CD4-positive, alpha-beta T cell (primary cell): ENCODE data around the gene GCK. TPM values are rescaled to one million over a fixed set of nuclear protein-coding genes. Genes with fewer than 3 reads are reported as not detected.

Experiments
- ATAC-seq: fragments of 200-7000 bp; cut with Tn5 transposase; one replicate; pipeline ENCODE4 v1.10.0; 2022; ENCODE audit warnings: mild to moderate bottlenecking; ENCODE audit not compliant: poor library complexity
- CTCF ChIA-PET: fragments of 350-600 bp; sonication (Branson Sonifier 250); formaldehyde crosslinking; loops from one replicate; lab custom pipeline; 2021; ENCODE audit warnings: antibody characterized with exemption, inconsistent platforms; lab: Charles Lee
- POLR2A ChIA-PET: fragments of 350-600 bp; sonication (Branson Sonifier 250); formaldehyde crosslinking; loops from one replicate; lab custom pipeline; 2021; ENCODE audit warnings: antibody characterized with exemption, inconsistent platforms; lab: Charles Lee
- DNase-seq, 14 experiments: peaks; one replicate each; pipeline ENCODE4 v3.0.0-alpha.2; 2013 to 2020; ENCODE audit warnings: mixed read lengths in 2 of 14
- H3K27ac ChIP-seq, 2 donors: one replicate each; pipeline versions ENCODE4 v1.5.1 to v1.7.0; 2013; ENCODE audit warnings: low read length in 2 of 2, low read depth in 1 of 2, mild to moderate bottlenecking in 1 of 2
- H3K27me3 ChIP-seq, 2 experiments: 1 replicate in 1 of 2; 2 replicates in 1 of 2; pipeline versions ENCODE4 v1.6.1 to v1.7.0; 2013; ENCODE audit warnings: low read length in 2 of 2, control low read depth in 1 of 2, mild to moderate bottlenecking in 1 of 2, moderate library complexity in 1 of 2; ENCODE audit not compliant: insufficient read depth in 2 of 2, control insufficient read depth in 1 of 2
- H3K36me3 ChIP-seq: one replicate; pipeline ENCODE4 v1.6.1; 2013; ENCODE audit warnings: low read length, control low read depth; ENCODE audit not compliant: insufficient read depth
- H3K4me1 ChIP-seq: one replicate; pipeline ENCODE4 v1.6.1; 2013; ENCODE audit warnings: low read length, control low read depth; ENCODE audit not compliant: insufficient read depth
- H3K4me3 ChIP-seq: one replicate; pipeline ENCODE4 v1.5.1; 2013; ENCODE audit warnings: mild to moderate bottlenecking, low read length, moderate library complexity
- H3K9me3 ChIP-seq, 2 experiments: 1 replicate in 1 of 2; 2 replicates in 1 of 2; pipeline versions ENCODE4 v1.6.1 to v1.7.0; 2013; ENCODE audit warnings: low read length in 2 of 2, mild to moderate bottlenecking in 2 of 2, control low read depth in 1 of 2, moderate library complexity in 1 of 2; ENCODE audit not compliant: control insufficient read depth in 1 of 2, insufficient read depth in 1 of 2
- H3K27ac Mint-ChIP-seq: one replicate; pipeline ENCODE4 v1.8.0; 2020; ENCODE audit warnings: mixed read lengths
- H3K27me3 Mint-ChIP-seq: one replicate; pipeline ENCODE4 v1.8.0; 2021; ENCODE audit warnings: mixed read lengths
- H3K36me3 Mint-ChIP-seq: one replicate; pipeline ENCODE4 v1.8.0; 2021; ENCODE audit warnings: low read depth, mixed read lengths
- H3K4me1 Mint-ChIP-seq: one replicate; pipeline ENCODE4 v1.8.0; 2021; ENCODE audit warnings: low read depth, mixed read lengths
- H3K4me3 Mint-ChIP-seq: one replicate; pipeline ENCODE4 v1.8.0; 2020; ENCODE audit warnings: mild to moderate bottlenecking, mixed read lengths
- H3K9me3 Mint-ChIP-seq: one replicate; pipeline ENCODE4 v1.8.0; 2020; ENCODE audit warnings: mixed read lengths
- intact Hi-C, 2 experiments: fragments of 100-400 bp; cut with DNase I in 1 of 2; cut with micrococcal nuclease in 1 of 2; formaldehyde crosslinking; loops; one replicate each; pipeline versions ENCODE4 v1.15.1 to v1.9.0; 2023 to 2025; cut with DNase I, micrococcal nuclease
- total RNA-seq, 174 experiments: library from RNA in 2 of 174; stranded (reverse) in 2 of 174; gene quantifications; one replicate each; pipeline ENCODE4 v1.2.3 and lab custom pipeline; 2021 to 2026
- TF ChIP-seq, protein P1 (sequence below): fragments of 200-600 bp; IDR thresholded peaks from one replicate; pipeline ENCODE4 v1.8.0; 2022; ENCODE audit warnings: antibody characterized with exemption, mild to moderate bottlenecking

Gene GCK
- total RNA-seq, 2 experiments from 2014 or later = 0.47 to 0.71 TPM

DNA sequence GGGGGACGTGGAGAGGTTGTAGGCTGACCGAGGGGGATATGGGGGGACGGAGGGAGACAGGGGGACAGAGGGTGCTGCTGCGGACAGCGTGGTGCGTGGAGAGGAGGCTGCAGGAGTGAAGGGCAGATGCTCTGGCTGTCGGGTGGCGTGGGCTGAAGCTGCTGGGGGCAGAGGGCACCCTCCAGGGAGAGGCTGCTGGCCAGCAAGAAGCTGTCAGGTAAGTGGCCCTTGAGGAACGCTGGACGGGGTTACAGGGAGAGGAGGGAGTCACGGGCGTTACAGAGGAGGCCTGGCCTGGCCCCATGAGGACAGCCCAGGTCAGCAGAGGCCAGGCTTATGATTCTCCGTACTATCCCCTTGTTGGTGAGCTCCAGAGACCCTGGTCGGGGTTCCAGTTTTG lies 38.7 kb upstream of the GCK start:
- no peaks in the 10 kb centered on the region for H3K36me3 Mint-ChIP-seq
- Histone ChIP-seq H3K9me3 (no peaks in the 10 kb centered on the region), H3K4me1 (no peaks in the 10 kb centered on the region), H3K27me3 (no peaks in the 10 kb centered on the region), H3K27ac (no peak overlapping the region), H3K36me3 (no peaks in the 10 kb centered on the region), H3K4me3 (no peak overlapping the region)
- ChIA-PET POLR2A (no interaction called here), CTCF (no interaction called here)
- intact Hi-C loops = no loop called here
- no peak for DNase-seq
- no peak overlapping the region for H3K27ac Mint-ChIP-seq
- no peak overlapping the region for H3K4me3 Mint-ChIP-seq
- H3K9me3 Mint-ChIP-seq = no peaks in the 10 kb centered on the region
- TF ChIP-seq, protein P1, sequence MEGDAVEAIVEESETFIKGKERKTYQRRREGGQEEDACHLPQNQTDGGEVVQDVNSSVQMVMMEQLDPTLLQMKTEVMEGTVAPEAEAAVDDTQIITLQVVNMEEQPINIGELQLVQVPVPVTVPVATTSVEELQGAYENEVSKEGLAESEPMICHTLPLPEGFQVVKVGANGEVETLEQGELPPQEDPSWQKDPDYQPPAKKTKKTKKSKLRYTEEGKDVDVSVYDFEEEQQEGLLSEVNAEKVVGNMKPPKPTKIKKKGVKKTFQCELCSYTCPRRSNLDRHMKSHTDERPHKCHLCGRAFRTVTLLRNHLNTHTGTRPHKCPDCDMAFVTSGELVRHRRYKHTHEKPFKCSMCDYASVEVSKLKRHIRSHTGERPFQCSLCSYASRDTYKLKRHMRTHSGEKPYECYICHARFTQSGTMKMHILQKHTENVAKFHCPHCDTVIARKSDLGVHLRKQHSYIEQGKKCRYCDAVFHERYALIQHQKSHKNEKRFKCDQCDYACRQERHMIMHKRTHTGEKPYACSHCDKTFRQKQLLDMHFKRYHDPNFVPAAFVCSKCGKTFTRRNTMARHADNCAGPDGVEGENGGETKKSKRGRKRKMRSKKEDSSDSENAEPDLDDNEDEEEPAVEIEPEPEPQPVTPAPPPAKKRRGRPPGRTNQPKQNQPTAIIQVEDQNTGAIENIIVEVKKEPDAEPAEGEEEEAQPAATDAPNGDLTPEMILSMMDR = no peak
- H3K4me1 Mint-ChIP-seq = no peaks in the 10 kb centered on the region
- peaks cover 7% of the 10 kb centered on the region for H3K27me3 Mint-ChIP-seq
- no peak for ATAC-seq

- Mint-ChIP-seq H3K4me1 (no peaks in the 10 kb centered on the region), H3K36me3 (no peaks in the 10 kb centered on the region), H3K27me3 (peaks cover 7% of the 10 kb centered on the region), H3K27ac (no peak overlapping the region), H3K4me3 (no peak overlapping the region), H3K9me3 (no peaks in the 10 kb centered on the region)
- no peak overlapping the region for H3K27ac ChIP-seq
- no peaks in the 10 kb centered on the region for H3K4me1 ChIP-seq
- H3K27me3 ChIP-seq = no peaks in the 10 kb centered on the region
- ATAC-seq (no peak), DNase-seq (no peak)
- no peaks in the 10 kb centered on the region for H3K36me3 ChIP-seq
- ChIA-PET POLR2A (no interaction called here), CTCF (no interaction called here)
- no peaks in the 10 kb centered on the region for H3K9me3 ChIP-seq
- TF ChIP-seq, protein P1 = no peak
- intact Hi-C loops = no loop called here
- H3K4me3 ChIP-seq = no peak overlapping the region
These were observed 37.1 kb upstream of the GCK start for GRCh38 chr7:44226396-44226753.

DNA sequence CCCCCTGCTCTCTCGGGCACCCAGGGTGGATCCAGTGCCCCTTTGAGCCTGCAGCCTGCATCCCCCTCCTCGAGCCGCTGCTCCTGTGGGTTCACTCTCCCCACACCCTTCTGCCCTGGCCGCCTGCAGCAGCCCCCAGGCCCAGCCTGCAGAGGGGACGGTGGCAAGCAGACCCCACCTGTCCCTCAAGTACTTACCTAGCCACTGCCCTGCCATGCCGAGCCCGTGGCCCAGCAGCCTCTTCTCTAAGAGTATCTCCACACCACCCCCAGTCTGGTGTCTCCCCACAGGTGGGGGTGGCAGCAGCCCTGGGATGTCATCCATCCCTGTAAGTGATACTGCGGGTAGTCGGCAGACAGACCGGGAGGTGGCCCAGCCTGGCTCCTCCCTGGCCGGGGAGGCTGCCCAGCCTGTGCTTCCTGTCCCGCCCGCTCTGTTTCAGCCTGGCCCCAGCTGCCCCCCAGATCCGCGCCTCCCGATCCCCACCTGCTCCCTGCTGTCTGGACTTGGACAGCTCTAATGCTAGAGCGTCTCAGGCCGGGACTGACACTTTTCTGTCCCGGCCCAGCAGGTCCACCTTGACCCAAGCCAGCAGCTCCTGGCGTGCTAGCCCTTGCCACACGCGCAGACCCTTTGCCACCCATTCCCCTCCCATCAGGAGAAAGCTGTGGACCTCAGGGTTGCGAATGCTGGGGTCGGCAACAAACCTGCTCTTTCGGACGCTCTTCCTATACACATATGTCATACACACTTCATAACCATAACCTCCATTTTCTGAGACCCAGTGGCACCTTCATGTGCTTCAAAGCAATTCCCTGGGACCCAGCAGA lies 36.5 kb upstream of the GCK start:
- ATAC-seq (no peak), DNase-seq (no peak)
- H3K9me3 ChIP-seq = no peaks in the 10 kb centered on the region
- Mint-ChIP-seq H3K27me3 (peaks cover 7% of the 10 kb centered on the region), H3K27ac (no peak overlapping the region), H3K4me1 (no peaks in the 10 kb centered on the region), H3K36me3 (no peaks in the 10 kb centered on the region), H3K4me3 (no peak overlapping the region), H3K9me3 (no peaks in the 10 kb centered on the region)
- H3K27me3 ChIP-seq = no peaks in the 10 kb centered on the region
- H3K36me3 ChIP-seq = no peaks in the 10 kb centered on the region
- ChIA-PET CTCF (no interaction called here), POLR2A (no interaction called here)
- H3K4me3 ChIP-seq = no peak overlapping the region
- TF ChIP-seq, protein P1 = no peak
- no peak overlapping the region for H3K27ac ChIP-seq
- H3K4me1 ChIP-seq = no peaks in the 10 kb centered on the region
- intact Hi-C loops = no loop called here
